ENCODE results near the gene SPDYC. TPM values are rescaled to one million over a fixed set of nuclear protein-coding genes. Genes with fewer than 3 reads are reported as not detected.

SPDYC gene
- total RNA-seq, 2 experiments from 2014 or later: not detected

- ChIA-PET POLR2A (no interaction called here), CTCF (no interaction called here)
- DNase-seq (no peak), ATAC-seq (no peak)
- Mint-ChIP-seq H3K36me3 (ENCODE audit: low read depth) (peaks cover 3% of the 10 kb centered on the region), H3K4me3 (no peak overlapping the region), H3K27ac (no peak overlapping the region), H3K27me3 (ENCODE audit: low read depth) (peaks cover 5% of the 10 kb centered on the region), H3K9me3 (ENCODE audit: insufficient read depth) (no peaks in the 10 kb centered on the region), H3K4me1 (ENCODE audit: low read depth) (peaks cover 44% of the 10 kb centered on the region)
Measured at GRCh38 chr11:65217441-65218423, 47.7 kb downstream of the SPDYC start.

- ChIA-PET CTCF (no interaction called here), POLR2A (no interaction called here)
Measured at GRCh38 chr11:65218446-65218845, 48.4 kb downstream of the SPDYC start.

GRCh38 chr11:65219930-65220213, 49.8 kb downstream of the SPDYC start:
- Mint-ChIP-seq H3K9me3 (ENCODE audit: insufficient read depth) (no peaks in the 10 kb centered on the region), H3K4me1 (ENCODE audit: low read depth) (peaks cover 30% of the 10 kb centered on the region), H3K27me3 (ENCODE audit: low read depth) (peaks cover 5% of the 10 kb centered on the region), H3K36me3 (ENCODE audit: low read depth) (peaks cover 3% of the 10 kb centered on the region), H3K4me3 (no peak overlapping the region), H3K27ac (no peak overlapping the region)
- DNase-seq (no peak), ATAC-seq (no peak)
- ChIA-PET CTCF (interaction anchor here (1.2 to 1.3 kb wide), 2 partner anchors 8 to 15 kb away, joined by 3 to 4 read pairs; no protein-coding TSS in a partner anchor), POLR2A (no interaction called here)

More at GRCh38 chr11:65218446-65218845, 48.4 kb downstream of the SPDYC start:
- ATAC-seq (no peak), DNase-seq (no peak)
- no peak overlapping the region for H3K27ac Mint-ChIP-seq
- H3K4me3 Mint-ChIP-seq: no peak overlapping the region
- H3K27me3 Mint-ChIP-seq (ENCODE audit: low read depth): peaks cover 5% of the 10 kb centered on the region
- H3K9me3 Mint-ChIP-seq (ENCODE audit: insufficient read depth): no peaks in the 10 kb centered on the region
- H3K4me1 Mint-ChIP-seq (ENCODE audit: low read depth): peaks cover 43% of the 10 kb centered on the region
- H3K36me3 Mint-ChIP-seq (ENCODE audit: low read depth): peaks cover 3% of the 10 kb centered on the region

GRCh38 chr11:65221026-65221425, 51.0 kb downstream of the SPDYC start:
- no peak overlapping the region for H3K27ac Mint-ChIP-seq
- CTCF ChIA-PET: interaction anchor here (1.2 kb wide), 1 partner anchor 95 kb away, joined by 6 read pairs; no protein-coding TSS in a partner anchor
- ATAC-seq: no peak
- DNase-seq: no peak
- peaks cover 36% of the 10 kb centered on the region for H3K4me1 Mint-ChIP-seq (ENCODE audit: low read depth)
- no peak overlapping the region for H3K4me3 Mint-ChIP-seq
- peaks cover 4% of the 10 kb centered on the region for H3K27me3 Mint-ChIP-seq (ENCODE audit: low read depth)
- no peaks in the 10 kb centered on the region for H3K36me3 Mint-ChIP-seq (ENCODE audit: low read depth)
- POLR2A ChIA-PET: no interaction called here
- no peaks in the 10 kb centered on the region for H3K9me3 Mint-ChIP-seq (ENCODE audit: insufficient read depth)

Small RNA genes lying within 50 kb of the gene (microRNA-seq; reads per million reads assigned to microRNA genes)
- not detected for gene MIR6751

Other genes starting within 250 kb of the SPDYC start
- 10 to 100 TPM; 13.7 to 14.0 TPM for gene PPP2R5B, start 245.5 kb upstream of the SPDYC start, total RNA-seq
- gene GPHA2, start 234.3 kb upstream of the SPDYC start, total RNA-seq: not detected
- gene MAJIN, start 198.1 kb upstream of the SPDYC start, total RNA-seq: not detected
- under 1 TPM; 0.50 to 0.99 TPM for gene BATF2, start 173.3 kb upstream of the SPDYC start, total RNA-seq
- gene ARL2, start 156.1 kb upstream of the SPDYC start, total RNA-seq: 10 to 100 TPM; 69.1 to 79.2 TPM
- gene SNX15, start 142.8 kb upstream of the SPDYC start, total RNA-seq: 10 to 100 TPM; 21.2 to 25.7 TPM
- 10 to 100 TPM; 36.3 to 36.6 TPM for gene SAC3D1, start 129.0 kb upstream of the SPDYC start, total RNA-seq
- 1 to 10 TPM; 7.1 to 7.5 TPM for gene NAALADL1, start 111.7 kb upstream of the SPDYC start, total RNA-seq
- 100 to 1,000 TPM; 127 to 129 TPM for gene CDCA5, start 86.2 kb upstream of the SPDYC start, total RNA-seq
- 10 to 100 TPM; 28.0 to 28.8 TPM for gene ZFPL1, start 86.0 kb upstream of the SPDYC start, total RNA-seq
- 100 to 1,000 TPM; 116 to 131 TPM for gene VPS51, start 74.0 kb upstream of the SPDYC start, total RNA-seq
- gene TM7SF2, start 58.4 kb upstream of the SPDYC start, total RNA-seq: 10 to 100 TPM; 25.3 to 26.1 TPM
- gene ZNHIT2, start 52.5 kb upstream of the SPDYC start, total RNA-seq: 10 to 100 TPM; 11.6 to 12.4 TPM
- 1,000 to 10,000 TPM in 1 of 2 experiments, 100 to 1,000 TPM in 1; 986 to 1,038 TPM for gene FAU, start 48.1 kb upstream of the SPDYC start, total RNA-seq
- gene MRPL49, start 47.9 kb upstream of the SPDYC start, total RNA-seq: 10 to 100 TPM; 47.3 to 51.1 TPM
- 10 to 100 TPM; 28.7 to 33.0 TPM for gene SYVN1, start 35.7 kb upstream of the SPDYC start, total RNA-seq
- gene CAPN1, start 11.7 kb downstream of the SPDYC start, total RNA-seq: 100 to 1,000 TPM; 170 to 179 TPM
- 10 to 100 TPM; 63.6 to 76.1 TPM for gene POLA2, start 91.7 kb downstream of the SPDYC start, total RNA-seq
- gene CDC42EP2, start 144.6 kb downstream of the SPDYC start, total RNA-seq: 1 to 10 TPM in 1 of 2 experiments, under 1 TPM in 1; 0.29 to 1.2 TPM
- 10 to 100 TPM; 56.3 to 56.9 TPM for gene DPF2, start 163.6 kb downstream of the SPDYC start, total RNA-seq
- 1 to 10 TPM; 1.1 to 1.4 TPM for gene TIGD3, start 184.5 kb downstream of the SPDYC start, total RNA-seq
- gene SLC25A45, start 212.4 kb downstream of the SPDYC start, total RNA-seq: 10 to 100 TPM; 24.5 to 28.2 TPM
- 10 to 100 TPM; 51.0 to 54.7 TPM for gene FRMD8, start 216.4 kb downstream of the SPDYC start, total RNA-seq

Data from activated CD8-positive, alpha-beta T cell treated with anti-CD3 and anti-CD28 coated beads, Interleukin-2, amount 10 ng/mL, durations not matched to agents 7 days and 5 days (primary cell).